ENCODE results near the gene GPHB5.
"Not testable (repeated sequence)": the region's sequence is repeated elsewhere in the genome, so short reads cannot be mapped to it uniquely, and the experiment has no call there.

Gene GPHB5

GRCh38 chr14:63318835-63319234, at the start of gene GPHB5:
GPHB5 (minus strand) TSS chr14:63318935; CDS start chr14:63317849, 1,086 bp downstream.
- no peak for FAIRE-seq

- no peak for FAIRE-seq
Observed at GRCh38 chr14:63367742-63368364, 49.1 kb upstream of the GPHB5 start.

GRCh38 chr14:63362389-63362819, 43.7 kb upstream of the GPHB5 start:
- FAIRE-seq, result no peak

- FAIRE-seq, result no peak
Observed at GRCh38 chr14:63361790-63362189, 43.1 kb upstream of the GPHB5 start.

GRCh38 chr14:63357841-63358240, 39.1 kb upstream of the GPHB5 start:
- FAIRE-seq, result no peak

- FAIRE-seq, result no peak
Observed at GRCh38 chr14:63345826-63346225, 27.1 kb upstream of the GPHB5 start.

- no peak for FAIRE-seq
Observed at GRCh38 chr14:63344336-63344735, 25.6 kb upstream of the GPHB5 start.

- FAIRE-seq, result no peak
Observed at GRCh38 chr14:63343878-63344277, 25.1 kb upstream of the GPHB5 start.

- FAIRE-seq, result no peak
Observed at GRCh38 chr14:63342371-63342770, 23.6 kb upstream of the GPHB5 start.

- no peak for FAIRE-seq
Observed at GRCh38 chr14:63328787-63329737, 10.3 kb upstream of the GPHB5 start.

- no peak for FAIRE-seq
Observed at GRCh38 chr14:63326840-63327239, 8.1 kb upstream of the GPHB5 start.

GRCh38 chr14:63322897-63323573, 4.3 kb upstream of the GPHB5 start:
- FAIRE-seq, result no peak

GRCh38 chr14:63322472-63322871, 3.7 kb upstream of the GPHB5 start:
- FAIRE-seq, result no peak

- no peak for FAIRE-seq
Observed at GRCh38 chr14:63308723-63309317, 9.9 kb downstream of the GPHB5 start.

- FAIRE-seq, result not testable (repeated sequence)
Observed at GRCh38 chr14:63304429-63304828, 14.3 kb downstream of the GPHB5 start.

- FAIRE-seq, result no peak
Observed at GRCh38 chr14:63301891-63302534, 16.7 kb downstream of the GPHB5 start.

- FAIRE-seq, result no peak
Observed at GRCh38 chr14:63300854-63301253, 17.9 kb downstream of the GPHB5 start.

GRCh38 chr14:63299351-63300110, 19.2 kb downstream of the GPHB5 start:
- no peak for FAIRE-seq

GRCh38 chr14:63297372-63298063, 21.2 kb downstream of the GPHB5 start:
- FAIRE-seq, result no peak

- no peak for FAIRE-seq
Observed at GRCh38 chr14:63296060-63296563, 22.6 kb downstream of the GPHB5 start.

GRCh38 chr14:63295231-63295685, 23.5 kb downstream of the GPHB5 start:
- FAIRE-seq, result no peak
